ENCODE data around the gene SDK1.

Gene SDK1

GRCh38 chr7:3459111-3459510 is 158.1 kb downstream of the SDK1 start:
- no peaks in the 10 kb centered on the region for H3K36me3 Mint-ChIP-seq (ENCODE audit: low read depth)
- no peak overlapping the region for H3K4me3 Mint-ChIP-seq
- H3K4me1 Mint-ChIP-seq (ENCODE audit: low read depth) = peaks cover 43% of the 10 kb centered on the region
- H3K27ac Mint-ChIP-seq = no peak overlapping the region
- peaks cover 6% of the 10 kb centered on the region for H3K9me3 Mint-ChIP-seq
- no peak for DNase-seq
- H3K27me3 Mint-ChIP-seq = no peaks in the 10 kb centered on the region

- peak overlapping the region; percentile 65 for H3K4me3 Mint-ChIP-seq
- peaks cover 63% of the 10 kb centered on the region for H3K4me1 Mint-ChIP-seq (ENCODE audit: low read depth)
- H3K9me3 Mint-ChIP-seq = peaks cover 2% of the 10 kb centered on the region
- no peaks in the 10 kb centered on the region for H3K27me3 Mint-ChIP-seq
- peak overlapping the region; percentile 83 for H3K27ac Mint-ChIP-seq
- H3K36me3 Mint-ChIP-seq (ENCODE audit: low read depth) = no peaks in the 10 kb centered on the region
- DNase-seq = peak; percentile 57
These were observed 160.9 kb downstream of the SDK1 start for GRCh38 chr7:3461923-3462322.

GRCh38 chr7:3463696-3464095 is 162.6 kb downstream of the SDK1 start:
- Mint-ChIP-seq H3K4me1 (ENCODE audit: low read depth) (peaks cover 66% of the 10 kb centered on the region), H3K36me3 (ENCODE audit: low read depth) (no peaks in the 10 kb centered on the region), H3K9me3 (peaks cover under 1% of the 10 kb centered on the region), H3K4me3 (no peak overlapping the region), H3K27ac (peak overlapping the region; percentile 6), H3K27me3 (no peaks in the 10 kb centered on the region)
- DNase-seq = no peak

- Mint-ChIP-seq H3K9me3 (no peaks in the 10 kb centered on the region), H3K4me1 (ENCODE audit: low read depth) (peaks cover 58% of the 10 kb centered on the region), H3K4me3 (no peak overlapping the region), H3K27ac (peak overlapping the region; percentile 74), H3K27me3 (no peaks in the 10 kb centered on the region), H3K36me3 (ENCODE audit: low read depth) (no peaks in the 10 kb centered on the region)
- peak; percentile 38 for DNase-seq
These were observed 164.0 kb downstream of the SDK1 start for GRCh38 chr7:3464900-3465622.

- Mint-ChIP-seq H3K4me1 (ENCODE audit: low read depth) (peaks cover 51% of the 10 kb centered on the region), H3K27ac (no peak overlapping the region), H3K27me3 (no peaks in the 10 kb centered on the region), H3K4me3 (no peak overlapping the region), H3K9me3 (no peaks in the 10 kb centered on the region), H3K36me3 (ENCODE audit: low read depth) (no peaks in the 10 kb centered on the region)
- no peak for DNase-seq
These were observed 165.2 kb downstream of the SDK1 start for GRCh38 chr7:3466261-3466660.

GRCh38 chr7:3469641-3470040 is 168.6 kb downstream of the SDK1 start:
- Mint-ChIP-seq H3K27ac (no peak overlapping the region), H3K27me3 (no peaks in the 10 kb centered on the region), H3K4me1 (ENCODE audit: low read depth) (peaks cover 28% of the 10 kb centered on the region), H3K9me3 (no peaks in the 10 kb centered on the region), H3K4me3 (no peak overlapping the region), H3K36me3 (ENCODE audit: low read depth) (no peaks in the 10 kb centered on the region)
- no peak for DNase-seq

- Mint-ChIP-seq H3K27ac (no peak overlapping the region), H3K36me3 (ENCODE audit: low read depth) (no peaks in the 10 kb centered on the region), H3K27me3 (no peaks in the 10 kb centered on the region), H3K4me1 (ENCODE audit: low read depth) (no peaks in the 10 kb centered on the region), H3K9me3 (no peaks in the 10 kb centered on the region), H3K4me3 (no peak overlapping the region)
- DNase-seq = no peak
These were observed 179.1 kb downstream of the SDK1 start for GRCh38 chr7:3480197-3480596.

- Mint-ChIP-seq H3K4me1 (ENCODE audit: low read depth) (no peaks in the 10 kb centered on the region), H3K4me3 (no peak overlapping the region), H3K27me3 (no peaks in the 10 kb centered on the region), H3K36me3 (ENCODE audit: low read depth) (no peaks in the 10 kb centered on the region), H3K9me3 (no peaks in the 10 kb centered on the region), H3K27ac (no peak overlapping the region)
- DNase-seq = no peak
These were observed 180.4 kb downstream of the SDK1 start for GRCh38 chr7:3481435-3481834.

GRCh38 chr7:3482147-3482921 is 181.3 kb downstream of the SDK1 start:
- Mint-ChIP-seq H3K36me3 (ENCODE audit: low read depth) (no peaks in the 10 kb centered on the region), H3K27me3 (no peaks in the 10 kb centered on the region), H3K27ac (no peak overlapping the region), H3K4me1 (ENCODE audit: low read depth) (no peaks in the 10 kb centered on the region), H3K4me3 (no peak overlapping the region), H3K9me3 (no peaks in the 10 kb centered on the region)
- DNase-seq = no peak

GRCh38 chr7:3486841-3487240 is 185.8 kb downstream of the SDK1 start:
- H3K27me3 Mint-ChIP-seq = no peaks in the 10 kb centered on the region
- no peaks in the 10 kb centered on the region for H3K9me3 Mint-ChIP-seq
- no peaks in the 10 kb centered on the region for H3K36me3 Mint-ChIP-seq (ENCODE audit: low read depth)
- no peak for DNase-seq
- H3K27ac Mint-ChIP-seq = no peak overlapping the region
- no peak overlapping the region for H3K4me3 Mint-ChIP-seq
- no peaks in the 10 kb centered on the region for H3K4me1 Mint-ChIP-seq (ENCODE audit: low read depth)

GRCh38 chr7:3488829-3489228 is 187.8 kb downstream of the SDK1 start:
- H3K27ac Mint-ChIP-seq = no peak overlapping the region
- H3K9me3 Mint-ChIP-seq = no peaks in the 10 kb centered on the region
- DNase-seq = no peak
- no peaks in the 10 kb centered on the region for H3K36me3 Mint-ChIP-seq (ENCODE audit: low read depth)
- H3K4me1 Mint-ChIP-seq (ENCODE audit: low read depth) = peaks cover 7% of the 10 kb centered on the region
- H3K27me3 Mint-ChIP-seq = no peaks in the 10 kb centered on the region
- H3K4me3 Mint-ChIP-seq = no peak overlapping the region

GRCh38 chr7:3493499-3493898 is 192.4 kb downstream of the SDK1 start:
- DNase-seq = no peak
- Mint-ChIP-seq H3K27me3 (no peaks in the 10 kb centered on the region), H3K27ac (peak overlapping the region; percentile 19), H3K9me3 (no peaks in the 10 kb centered on the region), H3K4me1 (ENCODE audit: low read depth) (peaks cover 24% of the 10 kb centered on the region), H3K36me3 (ENCODE audit: low read depth) (no peaks in the 10 kb centered on the region), H3K4me3 (no peak overlapping the region)

GRCh38 chr7:3494947-3495346 is 193.9 kb downstream of the SDK1 start:
- Mint-ChIP-seq H3K4me1 (ENCODE audit: low read depth) (peaks cover 24% of the 10 kb centered on the region), H3K36me3 (ENCODE audit: low read depth) (no peaks in the 10 kb centered on the region), H3K9me3 (peaks cover under 1% of the 10 kb centered on the region), H3K27ac (peak overlapping the region; percentile 55), H3K27me3 (no peaks in the 10 kb centered on the region), H3K4me3 (no peak overlapping the region)
- DNase-seq = no peak

- no peak for DNase-seq
- H3K27ac Mint-ChIP-seq = no peak overlapping the region
- H3K9me3 Mint-ChIP-seq = peaks cover 6% of the 10 kb centered on the region
- H3K27me3 Mint-ChIP-seq = no peaks in the 10 kb centered on the region
- H3K36me3 Mint-ChIP-seq (ENCODE audit: low read depth) = no peaks in the 10 kb centered on the region
- H3K4me1 Mint-ChIP-seq (ENCODE audit: low read depth) = peaks cover 24% of the 10 kb centered on the region
- no peak overlapping the region for H3K4me3 Mint-ChIP-seq
These were observed 194.5 kb downstream of the SDK1 start for GRCh38 chr7:3495530-3495929.

- H3K36me3 Mint-ChIP-seq (ENCODE audit: low read depth) = no peaks in the 10 kb centered on the region
- no peaks in the 10 kb centered on the region for H3K27me3 Mint-ChIP-seq
- no peak overlapping the region for H3K4me3 Mint-ChIP-seq
- peaks cover 10% of the 10 kb centered on the region for H3K9me3 Mint-ChIP-seq
- H3K4me1 Mint-ChIP-seq (ENCODE audit: low read depth) = peaks cover 24% of the 10 kb centered on the region
- DNase-seq = no peak
- H3K27ac Mint-ChIP-seq = no peak overlapping the region
These were observed 194.9 kb downstream of the SDK1 start for GRCh38 chr7:3495954-3496353.
